Endometrial microvascular endothelial cells (primary cell): ENCODE results near the gene GNGT2. TPM values are rescaled to one million over a fixed set of nuclear protein-coding genes. Genes with fewer than 3 reads are reported as not detected.

Experiments used
- in situ Hi-C: cut with HindIII; loops from 2 replicates; pipeline ENCODE4 v1.10.0; 2017; ENCODE audit warnings: low sequenced_read_pairs, low pct_unique_long_range_greater_than_20kb; ENCODE audit errors: inconsistent ontology term
- total RNA-seq: library from RNA; depleted of rRNA; stranded (reverse); fragments of >200 nt; gene quantifications from one replicate; pipeline ENCODE4 v1.2.3, GENCODE V29; 2015; ENCODE audit errors: inconsistent ontology term

The GNGT2 gene
- total RNA-seq, result 5.4 TPM

DNA sequence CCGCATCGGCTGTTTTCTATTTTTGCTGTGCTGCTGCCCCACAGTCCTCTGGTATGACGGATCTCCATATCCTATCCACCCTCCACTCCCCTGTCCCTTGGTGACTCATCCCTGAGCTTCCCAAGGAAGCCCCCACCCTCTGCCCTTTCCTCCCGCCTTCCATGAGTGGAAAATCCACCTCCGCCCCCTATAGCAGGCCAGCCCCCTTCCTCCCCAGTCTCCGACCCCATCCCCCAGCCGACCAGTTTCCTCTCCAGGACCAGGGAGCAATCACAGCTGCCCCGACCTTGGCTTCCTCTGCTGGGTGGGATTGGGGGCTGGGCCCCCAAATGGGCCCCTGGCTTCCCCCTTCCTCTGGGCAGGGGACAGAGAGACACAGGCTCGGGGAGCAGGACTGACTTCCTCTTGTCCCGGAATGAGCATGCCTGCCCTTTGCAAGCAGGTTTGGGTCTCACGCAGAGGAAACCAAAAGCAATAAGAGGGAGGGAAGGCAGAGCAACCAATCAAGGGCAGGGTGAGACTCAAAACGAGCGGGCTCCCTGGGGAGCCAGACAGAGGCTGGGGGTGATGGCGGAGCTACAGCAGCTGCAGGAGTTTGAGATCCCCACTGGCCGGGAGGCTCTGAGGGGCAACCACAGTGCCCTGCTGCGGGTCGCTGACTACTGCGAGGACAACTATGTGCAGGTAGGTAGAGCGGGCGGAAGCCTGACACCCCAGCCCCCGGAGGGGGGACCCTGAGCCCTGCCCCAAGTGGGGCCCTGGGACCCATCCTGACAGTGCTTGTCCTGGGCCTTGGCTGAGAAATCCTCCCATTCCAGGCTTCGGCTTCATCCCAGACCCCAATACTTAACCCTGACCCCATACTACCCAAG, at the start of gene GNGT2, which contains the start of gene ABI3:
GNGT2 (minus strand) TSS at position 417 of the 872 bp plus-strand sequence. CDS start 3,152 bp downstream, outside the sequence.
ABI3 (plus strand) TSS at position 550 of the 872 bp plus-strand sequence; CDS start at position 568, 18 bp downstream.
- in situ Hi-C loops, result no loop called here

DNA sequence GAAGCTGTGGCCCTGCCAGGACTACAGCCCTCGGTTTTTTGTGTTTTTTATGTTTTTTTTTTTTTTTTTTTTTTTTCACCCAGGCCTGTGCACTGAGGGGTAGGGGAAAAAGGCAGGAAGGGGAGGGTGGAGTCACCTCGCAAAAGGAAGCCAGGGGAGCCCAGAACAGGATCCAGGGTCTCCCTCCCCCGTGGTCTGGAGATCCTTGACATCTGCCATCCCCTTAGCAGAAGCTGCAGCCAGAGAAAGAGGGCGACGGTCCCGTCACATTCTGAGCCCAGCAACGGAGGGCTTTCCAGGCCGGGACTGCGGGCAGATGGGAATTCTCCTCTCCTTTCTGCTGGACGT, 49.3 kb upstream of the GNGT2 start:
- in situ Hi-C loops, result no loop called here

DNA sequence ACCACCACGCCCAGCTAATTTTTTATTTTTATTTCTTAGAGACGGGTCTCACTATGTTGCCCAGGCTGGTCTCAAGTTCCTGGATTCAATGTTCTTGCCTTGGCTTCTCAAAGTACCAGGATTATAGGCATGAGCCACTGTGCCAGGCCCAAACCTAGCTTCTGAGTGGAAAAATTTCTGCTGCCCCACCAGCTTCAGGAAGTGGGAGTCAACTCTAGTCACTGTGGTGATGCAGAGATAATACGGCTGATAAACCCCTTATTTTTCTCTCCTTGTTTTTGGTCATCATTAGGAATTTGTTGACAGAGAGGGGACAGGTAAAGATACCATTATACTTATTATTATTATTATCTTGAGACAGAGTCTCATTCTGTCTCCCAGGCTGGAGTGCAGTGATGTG, 48.0 kb upstream of the GNGT2 start:
- in situ Hi-C loops, result no loop called here

DNA sequence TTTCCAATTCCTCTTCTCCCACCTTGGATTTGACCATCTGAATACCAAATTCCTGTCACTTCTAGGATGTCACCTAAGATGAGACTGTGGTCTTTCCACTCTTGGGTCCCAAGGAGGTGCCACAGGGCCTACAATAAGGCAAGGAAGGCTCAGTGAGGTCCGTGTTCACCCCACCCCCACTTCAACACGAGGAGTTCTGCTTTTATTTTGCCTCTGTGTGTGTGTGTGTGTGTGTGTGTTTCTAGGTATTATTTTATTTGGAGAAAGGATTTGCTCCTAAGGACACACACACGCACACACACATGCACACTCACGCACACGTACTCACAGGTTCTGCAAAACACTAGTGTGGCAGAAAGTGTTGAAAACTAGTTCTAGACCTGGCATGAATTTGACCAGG, 44.8 kb upstream of the GNGT2 start:
- in situ Hi-C loops, result no loop called here

DNA sequence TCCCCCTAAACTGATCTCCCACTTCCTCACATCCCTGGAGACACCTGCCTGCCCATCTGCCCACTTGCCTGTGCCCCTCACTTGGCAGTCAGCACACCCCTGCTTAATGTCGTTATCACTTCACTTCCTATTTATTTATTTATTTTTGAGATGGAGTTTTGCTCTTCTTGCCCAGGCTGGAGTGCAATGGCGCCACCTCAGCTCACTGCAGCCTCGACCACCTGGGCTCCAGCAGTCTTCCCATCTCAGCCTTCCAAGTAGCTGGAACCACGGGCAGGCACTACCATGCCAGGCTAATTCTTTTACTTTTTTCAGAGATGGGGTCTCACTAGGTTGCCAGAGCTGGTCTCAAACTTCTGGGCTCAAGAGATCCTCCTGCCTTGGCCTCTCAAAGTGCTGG, 43.7 kb upstream of the GNGT2 start:
- in situ Hi-C loops, result no loop called here

DNA sequence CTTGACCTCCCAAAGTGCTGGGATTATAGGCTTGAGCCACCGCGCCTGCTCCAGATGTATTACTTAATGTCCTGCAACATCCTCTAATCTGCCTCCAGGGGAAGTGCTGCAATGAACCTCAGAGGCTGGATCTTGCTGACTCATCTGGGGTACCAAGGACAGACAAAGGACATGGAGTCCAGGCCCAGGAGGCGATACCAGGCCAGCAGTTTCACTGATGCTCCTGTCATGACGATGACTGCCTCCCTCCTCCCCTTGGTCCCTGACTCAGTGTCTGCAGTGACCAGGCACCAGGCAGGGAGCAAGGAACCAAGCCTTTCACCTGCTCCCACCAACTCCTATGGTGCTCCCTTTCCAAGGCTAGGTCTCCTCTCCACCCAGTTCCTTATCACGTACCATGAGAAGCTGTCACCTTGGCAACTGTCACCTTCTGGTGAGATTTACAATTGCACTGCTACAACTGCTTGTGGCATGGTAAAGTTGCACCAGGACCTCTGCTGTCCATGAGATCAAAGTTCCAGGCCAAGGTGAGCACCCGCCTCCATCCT, 41.8 kb upstream of the GNGT2 start:
- in situ Hi-C loops, result no loop called here

DNA sequence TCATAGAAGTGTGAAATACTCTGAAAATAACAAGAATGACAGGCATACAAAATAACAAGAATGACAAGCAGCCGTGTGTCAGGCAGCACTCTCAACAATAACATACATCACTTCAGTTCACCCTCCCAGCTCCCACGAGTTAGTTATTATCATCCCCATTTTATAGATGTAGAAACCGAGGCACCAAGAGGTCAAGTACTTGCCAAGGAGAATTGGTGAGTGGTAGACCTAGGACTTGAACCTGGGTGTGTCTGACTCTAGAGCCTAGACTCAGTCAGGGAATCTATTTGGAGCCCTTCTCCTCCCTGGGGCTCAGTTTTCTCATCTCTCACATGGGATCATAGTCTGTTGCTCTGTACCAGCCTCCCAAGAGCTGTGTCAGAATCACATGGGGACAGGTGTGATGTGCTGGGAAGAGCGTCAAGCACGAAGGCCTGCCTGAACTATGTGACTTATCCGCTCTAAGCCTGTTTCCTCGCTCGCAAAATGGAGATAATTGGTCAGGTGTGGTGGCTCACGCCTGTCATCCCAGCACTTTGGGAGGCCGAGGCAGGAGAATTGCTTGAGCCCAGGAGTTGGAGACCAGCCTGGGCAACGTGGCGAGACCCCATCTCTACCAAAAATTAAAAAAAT, 39.6 kb upstream of the GNGT2 start:
- in situ Hi-C loops, result no loop called here

DNA sequence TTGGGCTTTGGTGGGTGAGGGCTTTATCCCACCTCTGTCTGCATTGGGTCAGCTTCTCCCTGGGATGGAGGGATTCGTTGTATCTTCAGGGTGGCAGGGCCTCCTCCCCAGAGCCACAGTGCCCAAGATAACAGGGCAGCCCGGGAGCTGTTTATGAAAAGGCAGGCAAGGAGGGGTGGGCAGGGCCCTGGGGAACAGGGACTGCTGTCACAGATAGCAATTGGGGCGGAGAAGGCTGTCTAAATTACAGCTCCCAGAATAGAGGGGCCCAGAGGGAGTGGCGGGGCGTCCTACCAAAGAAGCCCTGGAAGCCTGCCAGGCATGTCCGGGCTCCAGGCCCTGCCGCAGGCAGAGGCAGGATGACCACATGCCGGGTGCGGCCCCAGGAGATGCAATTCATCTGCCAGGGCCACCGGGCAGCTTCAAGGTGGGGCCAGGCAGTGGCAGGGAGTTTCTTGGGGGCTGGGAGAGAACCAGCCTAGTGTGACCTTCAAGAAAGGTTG, 39.0 kb upstream of the GNGT2 start:
- in situ Hi-C loops, result no loop called here

DNA sequence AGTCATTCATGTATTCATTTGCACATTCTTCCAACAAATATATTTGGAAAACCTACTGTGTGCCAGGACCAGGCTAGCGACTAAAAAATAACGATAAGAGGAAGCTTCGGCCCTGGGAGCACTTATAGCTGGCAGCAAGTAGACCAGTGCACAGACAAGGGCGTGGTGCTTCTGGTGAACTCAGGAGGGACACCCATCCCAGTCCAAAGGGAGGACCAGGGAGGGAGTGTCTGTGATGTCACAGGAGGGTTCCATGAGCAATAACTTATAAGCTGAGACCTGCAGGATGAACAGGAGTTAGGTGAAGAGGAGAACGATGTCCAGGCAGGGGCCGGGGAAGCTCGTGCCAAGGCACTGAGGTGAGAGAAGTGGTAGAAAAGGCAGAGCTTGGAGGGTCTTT, 37.6 kb upstream of the GNGT2 start:
- in situ Hi-C loops, result no loop called here

DNA sequence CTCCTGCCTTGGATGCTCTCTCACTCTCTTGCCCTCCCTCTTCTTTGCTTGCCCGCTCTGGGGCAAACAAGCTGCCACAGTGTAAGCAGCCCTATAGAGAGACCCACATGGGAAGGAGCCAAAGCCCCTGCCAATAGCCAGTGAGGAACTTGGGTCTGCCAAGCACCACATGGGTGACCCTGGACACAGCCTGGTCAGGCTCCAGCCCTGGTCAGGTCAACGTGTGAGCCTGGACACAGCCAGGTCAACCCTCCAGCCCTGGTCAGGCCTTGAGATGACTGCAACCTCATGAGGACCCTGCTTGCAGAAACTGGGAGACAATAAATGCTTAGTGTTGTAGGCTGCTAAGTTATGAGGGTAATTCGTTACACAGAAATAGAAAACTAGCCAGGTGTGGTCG, 34.5 kb upstream of the GNGT2 start:
- in situ Hi-C loops, result no loop called here

DNA sequence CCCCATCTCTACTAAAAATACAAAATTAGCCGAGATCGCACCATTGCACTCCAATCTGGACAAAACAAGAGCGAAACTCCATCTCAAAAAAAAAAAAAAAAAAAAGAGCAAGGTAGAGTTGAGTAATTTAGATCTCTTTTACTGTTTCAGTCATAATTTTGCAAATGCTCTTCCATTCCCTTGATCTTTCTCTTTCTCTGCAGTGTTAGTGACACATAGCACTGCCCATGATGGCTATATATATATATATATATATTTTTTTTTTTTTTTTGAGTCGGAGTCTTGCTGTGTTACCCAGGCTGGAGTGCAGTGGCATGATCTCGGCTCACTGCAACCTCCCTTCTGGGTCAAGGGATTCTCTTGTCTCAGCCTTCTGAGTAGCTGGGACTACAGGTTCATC, 32.4 kb upstream of the GNGT2 start:
- in situ Hi-C loops, result no loop called here

DNA sequence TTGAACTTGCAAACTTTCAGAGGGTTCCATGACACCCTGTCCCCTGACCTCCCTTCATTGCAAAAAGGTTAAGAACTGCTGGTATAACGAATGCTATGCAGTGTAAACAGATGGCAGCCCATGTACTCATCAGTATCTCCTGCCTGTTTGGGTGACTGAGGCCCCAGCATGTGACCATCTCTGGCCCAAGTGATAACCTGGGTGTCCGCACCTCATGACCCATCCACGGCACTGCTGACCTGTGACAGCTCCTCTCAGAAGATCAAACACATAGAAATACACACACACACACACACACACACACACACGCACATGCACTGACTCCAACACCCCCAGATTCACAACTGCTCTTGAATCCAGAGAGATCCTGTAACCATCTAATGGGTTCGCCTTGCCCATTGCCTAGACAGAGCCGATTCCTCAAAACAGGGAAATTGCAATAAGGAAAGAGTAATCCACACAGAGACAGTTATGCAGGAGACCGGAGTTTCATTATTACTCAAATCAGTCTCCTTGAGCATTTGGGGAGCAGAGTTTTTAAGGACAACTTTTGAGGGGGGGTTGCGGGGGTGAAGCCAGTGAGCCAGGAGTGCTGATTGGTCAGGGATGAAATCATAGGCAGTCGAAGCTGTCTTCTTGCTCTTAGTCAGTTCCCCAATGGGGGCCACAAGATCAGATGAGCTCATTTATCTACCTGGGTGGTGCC, 31.5 kb upstream of the GNGT2 start:
- in situ Hi-C loops, result no loop called here

DNA sequence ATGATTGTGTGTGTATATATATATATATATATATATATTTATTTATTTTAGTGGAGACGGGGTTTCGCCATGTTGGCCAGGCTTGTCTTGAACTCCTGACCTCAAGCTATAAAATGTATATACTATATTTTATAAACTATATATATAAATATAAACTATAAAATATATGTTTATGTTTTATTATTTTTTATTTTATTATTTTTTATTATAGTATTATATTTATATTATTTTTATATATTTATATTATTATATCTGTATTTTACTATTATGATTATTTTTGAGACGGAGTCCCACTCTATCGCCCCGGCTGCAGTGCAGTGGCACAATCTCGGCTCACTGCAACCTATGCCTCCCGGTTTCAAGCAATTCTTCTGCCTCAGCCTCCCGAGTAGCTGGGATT, 30.7 kb upstream of the GNGT2 start:
- in situ Hi-C loops, result no loop called here

DNA sequence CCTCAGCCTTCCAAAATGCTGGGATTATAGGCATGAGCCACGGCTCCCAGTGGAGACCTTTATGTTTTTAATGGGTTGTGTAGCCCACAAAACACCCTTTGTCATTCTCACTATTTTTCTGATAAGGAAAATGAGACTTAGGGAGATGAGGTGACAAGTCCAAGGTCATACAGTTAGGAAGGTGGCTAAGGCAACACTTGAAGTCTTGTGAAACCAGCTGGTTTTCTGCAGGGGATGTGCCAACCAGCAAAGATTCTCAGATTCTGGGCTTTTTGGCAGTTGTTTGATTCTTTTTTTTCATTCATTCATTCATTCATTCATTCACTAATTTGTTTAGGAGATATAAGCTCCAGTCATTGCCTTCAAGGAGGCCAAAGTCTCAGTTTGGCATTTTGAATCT, 30.2 kb upstream of the GNGT2 start:
- in situ Hi-C loops, result no loop called here

DNA sequence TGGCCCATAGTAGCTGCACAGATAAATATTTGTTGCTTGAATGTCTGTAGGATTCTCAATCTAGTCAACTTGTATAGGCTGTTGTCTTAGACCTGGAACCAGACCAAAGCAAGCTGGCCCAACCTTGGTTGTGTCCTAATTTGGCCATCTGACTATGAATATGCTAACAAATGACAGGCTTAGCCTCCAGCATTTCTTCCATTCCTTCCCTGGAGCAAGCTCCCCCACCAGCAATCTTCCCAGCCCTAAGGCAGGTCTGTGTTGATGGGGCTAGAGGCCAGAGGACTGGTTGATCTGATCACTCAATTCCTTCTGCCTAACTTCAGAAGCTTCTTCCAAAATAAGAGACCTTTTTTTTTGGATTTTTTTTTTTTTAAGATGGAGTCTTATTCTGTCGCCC, 29.6 kb upstream of the GNGT2 start:
- in situ Hi-C loops, result no loop called here

DNA sequence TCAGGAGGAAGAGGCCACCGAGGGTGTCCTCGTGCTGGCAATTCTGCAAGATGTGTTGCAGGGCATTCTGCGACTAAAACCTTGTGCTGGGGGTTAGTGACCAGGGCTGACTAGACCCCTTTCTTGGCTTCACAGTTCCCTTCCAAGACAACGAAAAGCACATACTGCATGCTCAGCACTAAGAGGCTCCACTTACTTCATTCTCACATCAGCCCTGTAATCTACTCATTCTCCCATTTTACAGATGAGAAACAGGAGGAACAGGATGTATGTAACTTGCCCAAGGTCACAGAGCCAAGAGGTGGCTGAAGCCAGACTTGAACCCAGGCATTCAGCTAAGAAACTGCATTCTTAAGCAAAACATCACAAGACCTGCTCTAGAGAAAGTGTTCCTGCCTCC, 25.5 kb upstream of the GNGT2 start:
- in situ Hi-C loops, result no loop called here

DNA sequence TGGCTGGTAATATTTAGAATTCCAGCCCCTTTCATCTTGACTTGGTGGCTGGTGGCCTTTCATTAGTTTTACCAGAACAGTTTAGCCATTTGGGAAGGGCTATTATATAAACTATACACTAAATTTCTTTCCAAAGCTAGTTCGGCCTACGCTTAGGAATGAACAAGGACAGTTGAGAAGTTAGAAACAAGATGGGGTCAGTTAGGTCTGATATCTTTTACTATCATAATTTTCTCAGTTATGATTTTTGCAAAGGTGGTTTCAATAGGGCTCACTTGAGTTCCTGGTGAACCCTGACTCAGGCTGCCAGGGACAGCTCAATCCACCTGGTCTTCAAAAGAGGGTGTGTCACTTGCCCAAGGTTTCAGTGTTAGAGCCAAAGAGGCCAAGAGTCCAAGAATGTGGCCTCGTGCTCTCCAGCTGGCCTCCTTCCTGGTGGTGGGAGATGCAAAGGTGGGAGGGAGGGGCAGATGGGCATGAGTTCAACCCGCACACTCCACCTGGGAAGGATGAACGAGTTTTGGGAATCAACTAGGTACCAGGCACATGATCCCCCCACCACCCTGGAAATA, 24.2 kb upstream of the GNGT2 start:
- in situ Hi-C loops, result no loop called here

DNA sequence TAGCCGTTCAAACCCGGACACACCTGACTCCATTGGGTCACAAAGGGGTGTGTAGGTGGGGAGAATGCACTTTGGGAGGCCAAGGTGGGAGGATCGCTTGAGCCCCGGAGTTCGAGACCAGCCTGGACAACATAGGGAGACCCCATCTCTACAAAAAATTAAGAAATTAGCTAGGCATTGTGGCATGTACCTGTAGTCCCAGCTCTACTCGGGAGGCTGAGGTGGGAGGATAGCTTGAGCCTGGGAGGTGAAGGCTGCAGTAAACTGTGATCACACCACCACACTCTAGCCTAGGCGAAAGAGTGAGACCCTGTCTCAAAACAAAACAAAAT, 21.2 kb upstream of the GNGT2 start:
- in situ Hi-C loops, result no loop called here
